WTC11 (cell line): Measurements from ENCODE around the gene PHF12. TPM values are rescaled to one million over a fixed set of nuclear protein-coding genes. Genes with fewer than 3 reads are reported as not detected.
A peak's percentile ranks its signal among the peaks of the same experiment; 100 is the strongest.

Source experiments
- CREM ChIP-seq: sonication (generic); formaldehyde crosslinking; IDR thresholded peaks from 2 replicates; pipeline ENCODE4 v1.8.1; 2022; ENCODE audit warnings: mild to moderate bottlenecking, missing genetic modification reagents, moderate library complexity
- EMX1 ChIP-seq: fragments of 250-450 bp; sonication (Bioruptor Pico); IDR thresholded peaks from 2 replicates; pipeline ENCODE4 v1.8.0; 2021; ENCODE audit warnings: mild to moderate bottlenecking
- FOXK1 ChIP-seq: sonication (generic); formaldehyde crosslinking; IDR thresholded peaks from 2 replicates; pipeline ENCODE4 v1.8.0; 2022; ENCODE audit warnings: mild to moderate bottlenecking, moderate library complexity, missing genetic modification reagents
- HMGA2 ChIP-seq: fragments of 250-450 bp; sonication (Bioruptor Pico); IDR thresholded peaks from 2 replicates; pipeline ENCODE4 v1.4.0; 2021; ENCODE audit warnings: mild to moderate bottlenecking, moderate library complexity
- JUN ChIP-seq: sonication (generic); formaldehyde crosslinking; IDR thresholded peaks from 2 replicates; pipeline ENCODE4 v1.8.0; 2023; ENCODE audit warnings: mild to moderate bottlenecking, missing genetic modification reagents
- NR1H2 ChIP-seq: sonication (generic); formaldehyde crosslinking; IDR thresholded peaks from 2 replicates; pipeline ENCODE4 v1.9.0; 2021; ENCODE audit warnings: mild to moderate bottlenecking, moderate library complexity, missing genetic modification reagents
- RORB ChIP-seq: fragments of 250-450 bp; sonication (Bioruptor Pico); IDR thresholded peaks from 2 replicates; pipeline ENCODE4 v1.9.0; 2021; ENCODE audit warnings: mild to moderate bottlenecking
- SMAD4 ChIP-seq: sonication (generic); formaldehyde crosslinking; IDR thresholded peaks from 2 replicates; pipeline ENCODE4 v1.8.0; 2022; ENCODE audit warnings: mild to moderate bottlenecking, missing genetic modification reagents
- SP1 ChIP-seq: sonication (generic); formaldehyde crosslinking; conservative IDR thresholded peaks from 2 replicates; pipeline ENCODE4 v1.8.1; 2022; ENCODE audit warnings: missing genetic modification reagents
- TCF7 ChIP-seq: sonication (generic); formaldehyde crosslinking; IDR thresholded peaks from 2 replicates; pipeline ENCODE4 v1.8.0; 2022; ENCODE audit warnings: mild to moderate bottlenecking, low read depth, missing genetic modification reagents, moderate library complexity
- ZBTB21 ChIP-seq: sonication (generic); formaldehyde crosslinking; IDR thresholded peaks from 2 replicates; pipeline ENCODE4 v1.8.1; 2023; ENCODE audit warnings: mild to moderate bottlenecking, missing genetic modification reagents, borderline replicate concordance
- ZNF138 ChIP-seq: sonication (generic); formaldehyde crosslinking; conservative IDR thresholded peaks from 2 replicates; pipeline ENCODE4 v1.8.1; 2022; ENCODE audit warnings: mild to moderate bottlenecking, moderate library complexity, missing genetic modification reagents
- ZNF219 ChIP-seq: sonication (generic); formaldehyde crosslinking; IDR thresholded peaks from 2 replicates; pipeline ENCODE4 v1.8.0; 2023; ENCODE audit warnings: missing genetic modification reagents, mild to moderate bottlenecking, borderline replicate concordance
- ZNF263 ChIP-seq: sonication (generic); formaldehyde crosslinking; IDR thresholded peaks from 2 replicates; pipeline ENCODE4 v1.8.1; 2022; ENCODE audit warnings: low read depth, mild to moderate bottlenecking, moderate library complexity, missing genetic modification reagents
- ZNF396 ChIP-seq: fragments of 250-450 bp; sonication (Bioruptor Pico); IDR thresholded peaks from 2 replicates; pipeline ENCODE4 v1.8.0; 2021; ENCODE audit warnings: mild to moderate bottlenecking, moderate library complexity, borderline replicate concordance
- total RNA-seq: library from RNA; stranded (reverse); gene quantifications from 3 replicates; pipeline ENCODE4 v1.2.3, GENCODE V29; 2021
- TF ChIP-seq, protein P1 (sequence below): fragments of 250-450 bp; sonication (Bioruptor Pico); IDR thresholded peaks from 2 replicates; pipeline ENCODE4 v1.9.0; 2021; ENCODE audit warnings: moderate library complexity, mild to moderate bottlenecking, inconsistent platforms, borderline replicate concordance
- TF ChIP-seq, protein P2 (sequence below): sonication (generic); formaldehyde crosslinking; IDR thresholded peaks from 2 replicates; pipeline ENCODE4 v1.8.1; 2023; ENCODE audit warnings: mild to moderate bottlenecking, missing genetic modification reagents, moderate library complexity
- TF ChIP-seq, protein P3 (sequence below): sonication (generic); formaldehyde crosslinking; IDR thresholded peaks from 2 replicates; pipeline ENCODE4 v1.8.1; 2022; ENCODE audit warnings: low read depth, missing genetic modification reagents, borderline replicate concordance
- TF ChIP-seq, protein P4 (sequence below): sonication (generic); formaldehyde crosslinking; IDR thresholded peaks from 2 replicates; pipeline ENCODE4 v1.8.0; 2022; ENCODE audit warnings: mild to moderate bottlenecking, missing genetic modification reagents
- TF ChIP-seq, protein P5 (sequence below): sonication (generic); formaldehyde crosslinking; IDR thresholded peaks from 2 replicates; pipeline ENCODE4 v1.8.1; 2023; ENCODE audit warnings: mild to moderate bottlenecking, missing genetic modification reagents, moderate library complexity
- TF ChIP-seq, protein P6 (sequence below): sonication (generic); formaldehyde crosslinking; conservative IDR thresholded peaks from 2 replicates; pipeline ENCODE4 v1.8.1; 2023; ENCODE audit warnings: mild to moderate bottlenecking, low read depth, missing genetic modification reagents, moderate library complexity
- TF ChIP-seq, protein P7 (sequence below): sonication (generic); formaldehyde crosslinking; IDR thresholded peaks from 2 replicates; pipeline ENCODE4 v1.8.0; 2023; ENCODE audit warnings: missing genetic modification reagents
- TF ChIP-seq, protein P8 (sequence below): sonication (generic); formaldehyde crosslinking; IDR thresholded peaks from 2 replicates; pipeline ENCODE4 v1.8.0; 2022; ENCODE audit warnings: mild to moderate bottlenecking, missing genetic modification reagents
- TF ChIP-seq, protein P9 (sequence below): sonication (generic); formaldehyde crosslinking; IDR thresholded peaks from 2 replicates; pipeline ENCODE4 v1.8.1; 2022; ENCODE audit warnings: low read depth, mild to moderate bottlenecking, moderate library complexity, missing genetic modification reagents, borderline replicate concordance
- TF ChIP-seq, protein P10 (sequence below): fragments of 250-450 bp; sonication (Bioruptor Pico); conservative IDR thresholded peaks from 2 replicates; pipeline ENCODE4 v1.9.0; 2021; ENCODE audit warnings: mild to moderate bottlenecking

PHF12 gene
- total RNA-seq, 1 experiment from 2014 or later = 69.8 TPM

DNA sequence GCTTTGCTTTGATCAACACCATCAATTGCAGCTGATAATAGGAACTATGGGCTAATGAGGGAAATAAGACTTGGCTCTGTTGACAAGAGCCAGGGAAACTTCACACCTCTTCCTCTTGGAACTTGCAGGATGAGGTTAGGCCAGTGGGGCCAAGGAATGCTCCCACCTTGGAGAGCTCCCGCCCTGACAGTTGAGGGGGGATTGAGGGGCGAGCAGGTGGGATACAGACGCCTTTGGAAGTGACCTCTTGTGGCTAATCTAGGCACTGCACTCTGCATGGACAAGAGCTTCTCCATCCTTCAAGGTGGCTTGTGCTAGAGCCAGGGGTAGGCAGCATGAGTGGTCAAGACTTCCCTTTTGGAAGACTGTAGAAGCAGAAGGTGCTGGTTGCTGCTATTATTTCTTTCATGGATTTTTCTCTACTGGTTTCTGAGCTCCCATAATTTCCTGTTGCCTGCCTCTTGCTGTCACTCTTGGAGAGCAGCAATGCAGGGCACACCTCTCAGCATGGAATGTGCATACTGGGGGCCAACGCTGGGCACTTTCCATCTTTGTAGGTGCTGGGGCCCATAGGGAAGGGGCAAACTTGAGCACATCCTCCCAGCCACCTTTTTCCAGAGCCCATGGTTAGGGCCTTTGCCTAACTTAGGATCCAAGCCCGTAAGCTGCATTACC is 2.3 kb upstream of the PHF12 start (continued):
- TF ChIP-seq CREM (CRISPR knock-in tag) (no peak), ZBTB21 (CRISPR knock-in tag) (no peak), FOXK1 (peak; percentile 74), RORB (CRISPR knock-in tag) (no peak), ZNF396 (no peak), EMX1 (CRISPR knock-in tag) (no peak), TCF7 (0 out of 2 replicates have a peak, but pooled peaks have one; percentile 24), SMAD4 (CRISPR knock-in tag) (no peak), HMGA2 (CRISPR knock-in tag) (no peak), JUN (CRISPR knock-in tag) (peak; percentile 54; the same call in 1 of the 2 replicates), SP1 (CRISPR knock-in tag) (0 out of 2 replicates have a peak, but pooled peaks have one; percentile 23), NR1H2 (no peak), ZNF219 (CRISPR knock-in tag) (no peak), ZNF138 (CRISPR knock-in tag) (no peak), ZNF263 (CRISPR knock-in tag) (no peak)
- TF ChIP-seq, protein P1, sequence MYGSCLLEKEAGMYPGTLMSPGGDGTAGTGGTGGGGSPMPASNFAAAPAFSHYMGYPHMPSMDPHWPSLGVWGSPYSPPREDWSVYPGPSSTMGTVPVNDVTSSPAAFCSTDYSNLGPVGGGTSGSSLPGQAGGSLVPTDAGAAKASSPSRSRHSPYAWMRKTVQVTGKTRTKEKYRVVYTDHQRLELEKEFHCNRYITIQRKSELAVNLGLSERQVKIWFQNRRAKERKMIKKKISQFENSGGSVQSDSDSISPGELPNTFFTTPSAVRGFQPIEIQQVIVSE (CRISPR knock-in tag) = no peak
- TF ChIP-seq, protein P2, sequence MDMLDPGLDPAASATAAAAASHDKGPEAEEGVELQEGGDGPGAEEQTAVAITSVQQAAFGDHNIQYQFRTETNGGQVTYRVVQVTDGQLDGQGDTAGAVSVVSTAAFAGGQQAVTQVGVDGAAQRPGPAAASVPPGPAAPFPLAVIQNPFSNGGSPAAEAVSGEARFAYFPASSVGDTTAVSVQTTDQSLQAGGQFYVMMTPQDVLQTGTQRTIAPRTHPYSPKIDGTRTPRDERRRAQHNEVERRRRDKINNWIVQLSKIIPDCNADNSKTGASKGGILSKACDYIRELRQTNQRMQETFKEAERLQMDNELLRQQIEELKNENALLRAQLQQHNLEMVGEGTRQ (CRISPR knock-in tag) = no peak
- TF ChIP-seq, protein P3, sequence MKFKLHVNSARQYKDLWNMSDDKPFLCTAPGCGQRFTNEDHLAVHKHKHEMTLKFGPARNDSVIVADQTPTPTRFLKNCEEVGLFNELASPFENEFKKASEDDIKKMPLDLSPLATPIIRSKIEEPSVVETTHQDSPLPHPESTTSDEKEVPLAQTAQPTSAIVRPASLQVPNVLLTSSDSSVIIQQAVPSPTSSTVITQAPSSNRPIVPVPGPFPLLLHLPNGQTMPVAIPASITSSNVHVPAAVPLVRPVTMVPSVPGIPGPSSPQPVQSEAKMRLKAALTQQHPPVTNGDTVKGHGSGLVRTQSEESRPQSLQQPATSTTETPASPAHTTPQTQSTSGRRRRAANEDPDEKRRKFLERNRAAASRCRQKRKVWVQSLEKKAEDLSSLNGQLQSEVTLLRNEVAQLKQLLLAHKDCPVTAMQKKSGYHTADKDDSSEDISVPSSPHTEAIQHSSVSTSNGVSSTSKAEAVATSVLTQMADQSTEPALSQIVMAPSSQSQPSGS (CRISPR knock-in tag) = no peak; the same call in 1 of the 2 replicates
- TF ChIP-seq, protein P4, sequence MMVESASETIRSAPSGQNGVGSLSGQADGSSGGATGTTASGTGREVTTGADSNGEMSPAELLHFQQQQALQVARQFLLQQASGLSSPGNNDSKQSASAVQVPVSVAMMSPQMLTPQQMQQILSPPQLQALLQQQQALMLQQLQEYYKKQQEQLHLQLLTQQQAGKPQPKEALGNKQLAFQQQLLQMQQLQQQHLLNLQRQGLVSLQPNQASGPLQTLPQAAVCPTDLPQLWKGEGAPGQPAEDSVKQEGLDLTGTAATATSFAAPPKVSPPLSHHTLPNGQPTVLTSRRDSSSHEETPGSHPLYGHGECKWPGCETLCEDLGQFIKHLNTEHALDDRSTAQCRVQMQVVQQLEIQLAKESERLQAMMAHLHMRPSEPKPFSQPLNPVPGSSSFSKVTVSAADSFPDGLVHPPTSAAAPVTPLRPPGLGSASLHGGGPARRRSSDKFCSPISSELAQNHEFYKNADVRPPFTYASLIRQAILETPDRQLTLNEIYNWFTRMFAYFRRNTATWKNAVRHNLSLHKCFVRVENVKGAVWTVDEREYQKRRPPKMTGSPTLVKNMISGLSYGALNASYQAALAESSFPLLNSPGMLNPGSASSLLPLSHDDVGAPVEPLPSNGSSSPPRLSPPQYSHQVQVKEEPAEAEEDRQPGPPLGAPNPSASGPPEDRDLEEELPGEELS = 0 out of 2 replicates have a peak, but pooled peaks have one; percentile 23
- TF ChIP-seq, protein P5, sequence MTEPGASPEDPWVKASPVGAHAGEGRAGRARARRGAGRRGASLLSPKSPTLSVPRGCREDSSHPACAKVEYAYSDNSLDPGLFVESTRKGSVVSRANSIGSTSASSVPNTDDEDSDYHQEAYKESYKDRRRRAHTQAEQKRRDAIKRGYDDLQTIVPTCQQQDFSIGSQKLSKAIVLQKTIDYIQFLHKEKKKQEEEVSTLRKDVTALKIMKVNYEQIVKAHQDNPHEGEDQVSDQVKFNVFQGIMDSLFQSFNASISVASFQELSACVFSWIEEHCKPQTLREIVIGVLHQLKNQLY = no peak
- TF ChIP-seq, protein P6, sequence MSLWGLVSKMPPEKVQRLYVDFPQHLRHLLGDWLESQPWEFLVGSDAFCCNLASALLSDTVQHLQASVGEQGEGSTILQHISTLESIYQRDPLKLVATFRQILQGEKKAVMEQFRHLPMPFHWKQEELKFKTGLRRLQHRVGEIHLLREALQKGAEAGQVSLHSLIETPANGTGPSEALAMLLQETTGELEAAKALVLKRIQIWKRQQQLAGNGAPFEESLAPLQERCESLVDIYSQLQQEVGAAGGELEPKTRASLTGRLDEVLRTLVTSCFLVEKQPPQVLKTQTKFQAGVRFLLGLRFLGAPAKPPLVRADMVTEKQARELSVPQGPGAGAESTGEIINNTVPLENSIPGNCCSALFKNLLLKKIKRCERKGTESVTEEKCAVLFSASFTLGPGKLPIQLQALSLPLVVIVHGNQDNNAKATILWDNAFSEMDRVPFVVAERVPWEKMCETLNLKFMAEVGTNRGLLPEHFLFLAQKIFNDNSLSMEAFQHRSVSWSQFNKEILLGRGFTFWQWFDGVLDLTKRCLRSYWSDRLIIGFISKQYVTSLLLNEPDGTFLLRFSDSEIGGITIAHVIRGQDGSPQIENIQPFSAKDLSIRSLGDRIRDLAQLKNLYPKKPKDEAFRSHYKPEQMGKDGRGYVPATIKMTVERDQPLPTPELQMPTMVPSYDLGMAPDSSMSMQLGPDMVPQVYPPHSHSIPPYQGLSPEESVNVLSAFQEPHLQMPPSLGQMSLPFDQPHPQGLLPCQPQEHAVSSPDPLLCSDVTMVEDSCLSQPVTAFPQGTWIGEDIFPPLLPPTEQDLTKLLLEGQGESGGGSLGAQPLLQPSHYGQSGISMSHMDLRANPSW (CRISPR knock-in tag) = no peak
- TF ChIP-seq, protein P7, sequence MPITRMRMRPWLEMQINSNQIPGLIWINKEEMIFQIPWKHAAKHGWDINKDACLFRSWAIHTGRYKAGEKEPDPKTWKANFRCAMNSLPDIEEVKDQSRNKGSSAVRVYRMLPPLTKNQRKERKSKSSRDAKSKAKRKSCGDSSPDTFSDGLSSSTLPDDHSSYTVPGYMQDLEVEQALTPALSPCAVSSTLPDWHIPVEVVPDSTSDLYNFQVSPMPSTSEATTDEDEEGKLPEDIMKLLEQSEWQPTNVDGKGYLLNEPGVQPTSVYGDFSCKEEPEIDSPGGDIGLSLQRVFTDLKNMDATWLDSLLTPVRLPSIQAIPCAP = peak; percentile 62; the same call in 1 of the 2 replicates
- TF ChIP-seq, protein P8, sequence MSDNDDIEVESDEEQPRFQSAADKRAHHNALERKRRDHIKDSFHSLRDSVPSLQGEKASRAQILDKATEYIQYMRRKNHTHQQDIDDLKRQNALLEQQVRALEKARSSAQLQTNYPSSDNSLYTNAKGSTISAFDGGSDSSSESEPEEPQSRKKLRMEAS (CRISPR knock-in tag) = peak; percentile 71; the same call in 1 of the 2 replicates
- TF ChIP-seq, protein P9, sequence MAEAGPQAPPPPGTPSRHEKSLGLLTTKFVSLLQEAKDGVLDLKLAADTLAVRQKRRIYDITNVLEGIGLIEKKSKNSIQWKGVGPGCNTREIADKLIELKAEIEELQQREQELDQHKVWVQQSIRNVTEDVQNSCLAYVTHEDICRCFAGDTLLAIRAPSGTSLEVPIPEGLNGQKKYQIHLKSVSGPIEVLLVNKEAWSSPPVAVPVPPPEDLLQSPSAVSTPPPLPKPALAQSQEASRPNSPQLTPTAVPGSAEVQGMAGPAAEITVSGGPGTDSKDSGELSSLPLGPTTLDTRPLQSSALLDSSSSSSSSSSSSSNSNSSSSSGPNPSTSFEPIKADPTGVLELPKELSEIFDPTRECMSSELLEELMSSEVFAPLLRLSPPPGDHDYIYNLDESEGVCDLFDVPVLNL (CRISPR knock-in tag) = peak; percentile 61; the same call in 1 of the 2 replicates
- TF ChIP-seq, protein P10, sequence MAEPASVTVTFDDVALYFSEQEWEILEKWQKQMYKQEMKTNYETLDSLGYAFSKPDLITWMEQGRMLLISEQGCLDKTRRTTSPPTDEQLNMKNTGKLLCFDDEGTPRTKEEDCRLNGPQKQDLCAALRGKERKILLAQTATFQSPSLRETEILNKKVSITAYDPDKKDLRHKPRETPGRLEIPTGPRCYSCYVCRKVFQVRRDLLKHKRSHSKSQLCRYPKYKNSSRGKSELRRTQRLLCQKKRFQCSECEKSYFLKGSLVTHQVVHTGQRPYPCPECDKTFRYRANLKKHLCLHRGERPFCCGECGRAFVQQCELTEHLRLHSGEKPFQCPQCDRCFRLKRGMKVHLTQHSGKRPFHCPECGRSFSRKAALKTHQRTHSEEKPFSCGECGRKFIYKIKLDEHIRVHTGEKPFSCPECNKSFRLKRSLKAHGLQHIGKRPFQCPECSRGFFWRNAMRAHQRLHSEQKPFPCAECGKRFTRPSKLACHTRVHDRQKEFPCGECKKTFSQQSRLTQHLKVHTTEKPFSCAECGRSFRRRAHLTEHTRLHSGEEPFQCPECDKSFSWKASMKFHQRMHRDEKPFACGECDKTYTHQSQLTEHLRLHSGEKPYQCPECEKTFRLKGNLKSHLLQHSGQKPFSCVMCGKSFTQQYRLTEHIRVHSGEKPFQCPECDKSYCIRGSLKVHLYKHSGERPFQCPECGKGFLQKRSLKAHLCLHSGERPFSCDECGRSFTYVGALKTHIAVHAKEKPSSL (CRISPR knock-in tag) = no peak
